PC-9 (cell line): Measurements from ENCODE around the gene CRISPLD2.

Experiments used
- CTCF ChIP-seq: fragments of 200-600 bp; sonication (generic); conservative IDR thresholded peaks from 2 replicates; pipeline ENCODE4 v1.6.1; 2017; ENCODE audit warnings: mixed run types, antibody characterized with exemption, mild to moderate bottlenecking, moderate library complexity
- EZH2 ChIP-seq: fragments of 200-600 bp; sonication (generic); IDR thresholded peaks from 2 replicates; pipeline ENCODE4 v1.8.0; 2017; ENCODE audit warnings: antibody characterized with exemption, low read depth

GRCh38 chr16:84819644-84820304 is at the start of gene CRISPLD2:
- TF ChIP-seq CTCF (no peak), EZH2 (no peak)
